NCI-H748 treated with DMSO at 0.1 percent for 48 hours (cell line): ENCODE measurements around the gene INPP5A.

Experiments
- DNase-seq: peaks from one replicate; lab custom pipeline; 2025; lab: John Stamatoyannopoulos, UW

INPP5A gene

GRCh38 chr10:132613566-132614348 is 76.2 kb downstream of the INPP5A start:
- no peak for DNase-seq

- DNase-seq = no peak
These were observed 77.1 kb downstream of the INPP5A start for GRCh38 chr10:132614431-132615340.

DNA sequence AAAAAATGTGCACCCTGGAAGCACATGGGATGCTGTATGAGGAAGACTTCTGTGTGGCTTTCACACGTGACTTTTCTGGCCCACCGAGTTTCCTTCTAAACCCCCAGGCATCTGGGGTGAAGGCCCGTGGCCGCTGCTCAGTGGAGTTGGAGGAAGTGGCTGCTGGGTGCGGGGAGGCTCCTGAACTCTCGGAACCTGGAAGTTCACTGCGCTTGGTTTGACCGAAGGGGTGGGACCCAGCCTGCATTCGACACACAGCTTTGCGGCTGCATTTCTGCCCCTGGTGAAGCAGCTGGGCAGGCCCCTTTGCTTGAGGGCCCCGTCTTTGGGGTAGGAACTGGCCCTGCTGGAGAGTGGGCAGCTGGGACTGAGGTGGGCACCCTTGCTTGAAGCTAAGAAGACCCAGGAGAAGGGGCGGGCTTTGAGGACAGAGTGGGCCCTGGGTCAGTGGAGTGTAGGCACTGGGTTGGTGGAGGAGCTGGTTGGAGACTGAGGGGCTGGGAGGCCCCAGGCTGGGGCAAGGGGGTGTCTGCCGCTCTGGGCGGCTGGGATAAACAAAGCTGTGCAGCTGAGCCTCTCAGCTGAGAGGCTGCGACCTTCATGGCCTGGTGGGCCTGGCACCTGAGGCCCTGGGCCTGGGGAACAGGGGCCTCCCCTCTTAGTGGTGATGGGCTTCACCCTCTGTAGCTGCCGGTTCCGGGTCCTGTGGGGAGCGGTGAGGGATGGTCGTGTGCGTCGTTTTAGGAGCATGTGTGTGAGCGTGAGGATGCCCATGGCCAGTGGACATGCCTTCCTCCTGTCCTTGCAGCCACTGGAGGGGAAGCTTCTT is 78.0 kb downstream of the INPP5A start:
- no peak for DNase-seq

DNA sequence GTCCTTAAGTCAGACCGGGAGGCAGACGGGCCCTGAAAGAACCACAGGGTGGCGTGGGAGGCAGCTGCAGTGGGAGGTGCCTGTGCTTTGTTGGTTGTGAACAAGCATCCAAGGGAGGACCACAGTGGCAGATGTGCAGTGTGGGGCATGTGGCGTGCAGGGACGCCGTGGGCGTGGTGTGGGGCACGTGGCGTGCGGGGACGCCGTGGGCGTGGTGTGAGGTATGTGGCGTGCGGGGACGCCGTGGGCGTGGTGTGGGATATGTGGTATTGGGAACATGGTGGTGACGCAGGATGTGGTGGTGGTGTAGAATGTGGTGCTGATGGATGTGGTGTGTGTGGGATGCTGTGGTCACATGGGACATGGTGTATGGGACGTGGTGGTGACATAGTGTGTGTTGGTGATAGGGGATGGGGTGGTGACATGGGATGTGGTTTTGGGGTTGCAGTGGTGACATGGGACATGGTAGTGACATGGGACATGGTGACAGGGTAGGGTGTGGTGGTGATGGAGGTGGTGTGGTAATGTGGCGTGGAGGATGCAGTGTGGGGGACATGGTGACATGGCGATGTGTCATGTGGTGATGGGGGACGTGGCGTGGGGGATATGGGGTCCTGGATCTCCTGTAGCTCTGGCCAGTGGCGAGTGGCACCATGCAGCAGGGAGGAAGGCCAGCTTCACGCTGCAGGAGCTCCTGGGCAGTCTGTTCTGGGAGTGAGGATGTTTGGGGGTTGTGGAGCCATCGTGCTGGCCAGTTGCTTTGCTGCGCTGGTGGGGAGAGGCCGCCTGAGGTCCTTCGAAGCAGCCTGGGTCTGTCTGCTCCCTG is 78.8 kb downstream of the INPP5A start:
- no peak for DNase-seq

DNA sequence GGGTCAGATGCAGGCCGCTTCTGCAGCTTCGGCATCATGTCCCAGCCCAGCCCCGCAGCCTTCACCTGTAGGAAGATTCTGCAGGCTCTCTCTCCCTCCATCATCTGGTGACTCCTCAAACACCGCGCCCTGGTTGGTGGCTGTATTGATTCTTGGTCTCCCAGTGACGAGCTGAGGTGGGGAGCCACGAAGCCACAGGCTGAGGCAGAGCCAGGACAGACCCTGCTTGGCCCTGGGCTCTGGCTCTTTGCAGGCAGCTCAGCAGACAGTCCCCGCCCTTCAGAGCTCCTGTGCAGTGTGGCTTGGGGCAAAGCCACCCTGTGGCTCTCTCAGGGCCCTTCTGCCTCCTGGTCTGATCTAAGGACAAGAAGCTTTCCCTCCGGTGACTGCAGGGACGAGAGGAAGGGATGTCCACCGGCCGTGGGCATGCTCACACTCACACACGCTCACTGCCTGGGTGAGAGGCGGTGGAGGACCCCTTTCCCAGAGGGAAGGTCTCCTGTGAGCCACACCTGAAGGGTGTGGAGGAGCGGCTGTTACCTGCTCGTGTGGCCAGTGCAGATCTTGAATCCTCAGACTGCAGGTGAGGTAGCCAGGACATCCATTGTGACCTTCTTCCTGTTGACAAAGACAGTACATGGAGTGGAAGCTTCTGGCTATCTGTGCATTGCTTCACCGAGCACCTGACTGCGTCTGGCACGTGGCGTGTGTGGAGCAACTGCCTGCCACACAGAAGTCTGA is 79.6 kb downstream of the INPP5A start:
- DNase-seq = no peak

- no peak for DNase-seq
These were observed 80.1 kb downstream of the INPP5A start for GRCh38 chr10:132617737-132618052.

GRCh38 chr10:132618158-132618919 is 80.8 kb downstream of the INPP5A start:
- no peak for DNase-seq

GRCh38 chr10:132619927-132620326 is 82.3 kb downstream of the INPP5A start:
- no peak for DNase-seq

GRCh38 chr10:132624061-132624846 is 86.7 kb downstream of the INPP5A start:
- DNase-seq = no peak

GRCh38 chr10:132624847-132625471 is 87.4 kb downstream of the INPP5A start:
- no peak for DNase-seq

- DNase-seq = no peak
These were observed 88.6 kb downstream of the INPP5A start for GRCh38 chr10:132626019-132626760.

- DNase-seq = no peak
These were observed 89.4 kb downstream of the INPP5A start for GRCh38 chr10:132626761-132627665.

DNA sequence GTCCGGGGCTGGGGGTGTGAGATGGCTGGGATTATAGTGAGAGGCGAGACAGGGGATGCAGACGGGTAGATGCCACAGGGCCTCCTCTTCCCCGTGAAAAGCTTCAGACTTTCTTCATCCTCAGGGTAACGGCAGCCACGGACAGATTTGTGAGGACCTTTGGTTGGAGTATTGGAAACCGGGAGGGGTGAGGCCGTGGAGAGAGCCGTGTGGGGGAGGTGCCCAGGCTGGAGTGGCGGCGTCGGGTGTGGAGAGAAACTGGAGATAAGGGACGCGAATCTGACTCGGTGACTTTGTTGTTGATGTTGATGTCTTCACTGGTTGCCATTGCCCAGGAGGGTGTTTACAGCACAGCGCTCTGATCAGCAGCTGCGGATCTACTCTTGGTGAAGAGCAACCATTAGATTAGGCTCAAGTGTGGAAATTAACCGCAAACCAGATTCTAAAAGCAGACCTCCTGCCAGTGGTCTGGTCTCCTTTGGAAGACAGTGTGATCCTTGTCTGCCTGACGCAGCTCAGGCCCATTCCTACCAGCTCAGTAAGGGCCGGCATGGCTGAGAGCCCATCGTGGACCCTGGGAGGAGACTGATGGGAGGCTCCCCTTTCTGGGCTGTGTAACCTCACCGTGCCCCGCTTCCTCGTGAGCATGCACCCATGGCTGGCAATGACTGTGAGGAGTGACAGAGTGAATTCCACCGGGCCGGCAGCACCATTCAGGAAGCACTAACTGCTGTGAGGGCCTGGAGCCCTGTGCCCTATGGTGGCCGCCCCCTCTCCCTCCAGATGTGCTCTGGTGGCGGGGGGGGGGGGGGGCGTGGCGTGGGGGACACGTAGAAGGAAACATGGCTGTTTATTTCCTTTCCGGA is 90.3 kb downstream of the INPP5A start:
- DNase-seq = no peak

GRCh38 chr10:132628966-132629900 is 91.6 kb downstream of the INPP5A start:
- DNase-seq = no peak

DNA sequence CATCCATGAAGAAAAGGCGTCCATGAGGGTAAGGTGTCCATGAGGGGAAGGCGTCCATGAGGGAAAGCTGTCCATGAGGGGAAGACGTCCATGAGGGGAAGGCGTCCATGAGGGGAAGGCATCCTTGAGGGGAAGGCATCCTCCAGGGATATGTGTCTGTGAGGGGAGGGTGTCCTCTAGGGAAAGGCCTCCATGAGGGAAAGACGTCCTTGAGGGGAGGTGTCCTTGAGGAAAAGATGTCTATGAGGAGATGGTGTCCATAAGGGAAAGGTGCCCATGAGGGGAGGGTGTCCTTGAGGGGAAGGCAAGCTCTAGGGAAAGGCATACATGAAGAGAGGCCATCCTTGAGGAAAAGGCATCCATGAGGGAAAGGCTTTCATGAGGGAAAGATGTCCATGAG is 92.6 kb downstream of the INPP5A start:
- no peak for DNase-seq
